K562 (cell line): ENCODE data around the gene RIT2. TPM values are rescaled to one million over a fixed set of nuclear protein-coding genes. Genes with fewer than 3 reads are reported as not detected.

Source experiments
- ATAC-seq: fragments of 200-7000 bp; cut with Tn5 transposase; 3 replicates; pipeline ENCODE4 v1.9.1; 2020; ENCODE audit warnings: moderate library complexity
- BruUV-seq: library from RNA; stranded (reverse); fragments of 400-500 nt; replicated peaks from 2 replicates; lab custom pipeline; 2021; lab: Mats Ljungman, UMichigan
- CTCF ChIA-PET: fragments of 300-600 bp; formaldehyde crosslinking; extraction: SDS; loops from one replicate; lab custom pipeline; 2021; ENCODE audit warnings: low intra/inter-chr PET ratio; lab: Yijun Ruan, JAX
- POLR2A ChIA-PET: fragments of 300-600, 350-650 bp; sonication (Branson Sonifier 250); formaldehyde crosslinking; extraction: SDS; loops from one replicate; lab custom pipeline; 2021; ENCODE audit warnings: antibody characterized with exemption, inconsistent platforms; lab: Yijun Ruan, JAX
- DNase-seq, 4 experiments: peaks; one replicate each; pipeline versions ENCODE4 v3.0.0 to v3.0.0-alpha.2; 2011 to 2018; ENCODE audit warnings: low spot score in 3 of 4, mixed read lengths in 3 of 4; ENCODE audit errors: extremely low read depth in 1 of 4
- FAIRE-seq: peaks from 2 replicates; lab custom pipeline; 2011; peaks lifted over from hg19 to GRCh38; lab: Jason Lieb, UNC
- H2AFZ ChIP-seq: 2 replicates; pipeline ENCODE4 v1.6.0; 2011; ENCODE audit warnings: low read depth, low read length, control low read depth, inconsistent platforms
- H3K27ac ChIP-seq: fragments of 200-600 bp; 3 replicates; pipeline ENCODE4 v1.8.0; 2011; ENCODE audit warnings: low read depth, mild to moderate bottlenecking, control low read depth, inconsistent platforms, low read length, moderate library complexity, mixed read lengths; ENCODE audit errors: extremely low read depth
- H3K27me3 ChIP-seq, 2 experiments: fragments of 300-600 bp in 1 of 2; 2 replicates in 1 of 2; 3 replicates in 1 of 2; pipeline versions ENCODE4 v1.6.0 to v1.8.0; 2011; ENCODE audit warnings: inconsistent platforms in 2 of 2, low read length in 2 of 2, mild to moderate bottlenecking in 1 of 2, mixed read lengths in 1 of 2, moderate library complexity in 1 of 2; ENCODE audit not compliant: control insufficient read depth in 2 of 2, insufficient read depth in 2 of 2
- H3K36me3 ChIP-seq: fragments of 300-600 bp; 3 replicates; pipeline ENCODE4 v1.8.0; 2011; ENCODE audit warnings: mild to moderate bottlenecking, low read length, inconsistent platforms; ENCODE audit not compliant: control insufficient read depth, insufficient read depth
- H3K4me1 ChIP-seq, 2 experiments: fragments of 200-600 bp in 1 of 2; replicated peaks in 1 of 2; 2 replicates in 1 of 2; 3 replicates in 1 of 2; pipeline versions ENCODE4 v1.5.1 to v1.8.0; 2011; ENCODE audit warnings: inconsistent platforms in 2 of 2, low read length in 2 of 2, mild to moderate bottlenecking in 1 of 2, mixed read lengths in 1 of 2, moderate library complexity in 1 of 2; ENCODE audit not compliant: control insufficient read depth in 2 of 2, insufficient read depth in 2 of 2
- H3K4me2 ChIP-seq: 2 replicates; pipeline ENCODE4 v1.6.1; 2011; ENCODE audit warnings: low read length, control low read depth, inconsistent platforms, mixed read lengths; ENCODE audit not compliant: insufficient read depth
- H3K4me3 ChIP-seq: fragments of 200-600 bp; sonication (generic), shearing (Covaris generic); 2 replicates; pipeline ENCODE4 v1.5.1; 2016; ENCODE audit warnings: control low read depth, inconsistent platforms
- H3K79me2 ChIP-seq: fragments of 200-600 bp; 3 replicates; pipeline ENCODE4 v1.8.0; 2011; ENCODE audit warnings: low read length, inconsistent platforms; ENCODE audit not compliant: control insufficient read depth, insufficient read depth
- H3K9ac ChIP-seq, 2 experiments: 2 replicates each; pipeline versions ENCODE4 v1.6.0 to v1.6.1; 2011; ENCODE audit warnings: low read depth in 2 of 2, low read length in 2 of 2, control low read depth in 1 of 2, inconsistent platforms in 1 of 2, mild to moderate bottlenecking in 1 of 2, mixed read lengths in 1 of 2; ENCODE audit not compliant: insufficient read depth in 1 of 2
- H3K9me1 ChIP-seq: one replicate; pipeline ENCODE4 v1.6.0; 2011; ENCODE audit warnings: inconsistent platforms, mild to moderate bottlenecking, low read length, moderate library complexity; ENCODE audit not compliant: control insufficient read depth, insufficient read depth
- H3K9me3 ChIP-seq: replicated peaks from 2 replicates; pipeline ENCODE4 v1.5.1; 2011; ENCODE audit warnings: low read depth, low read length, inconsistent platforms; ENCODE audit not compliant: control insufficient read depth, insufficient read depth
- H4K20me1 ChIP-seq: replicated peaks from 2 replicates; pipeline ENCODE4 v1.6.1; 2011; ENCODE audit warnings: low read length, inconsistent platforms, mixed read lengths; ENCODE audit not compliant: control insufficient read depth, insufficient read depth
- CBFA2T2 ChIP-seq: fragments of 450-650 bp; conservative IDR thresholded peaks from 2 replicates; pipeline ENCODE4 v1.6.1; 2017; ENCODE audit warnings: mild to moderate bottlenecking
- ELF4 ChIP-seq: fragments of 450-650 bp; formaldehyde crosslinking; IDR thresholded peaks from 2 replicates; pipeline ENCODE4 v1.4.0; 2022; ENCODE audit warnings: missing genetic modification characterization
- KLF13 ChIP-seq: fragments of 450-650 bp; IDR thresholded peaks from 2 replicates; pipeline ENCODE4 v1.6.1; 2016; ENCODE audit warnings: missing genetic modification characterization, low read depth, mild to moderate bottlenecking, missing compliant biosample characterization, moderate library complexity, borderline replicate concordance
- NONO ChIP-seq, 2 experiments: fragments of 200-400 bp in 1 of 2; fragments of 450-650 bp in 1 of 2; formaldehyde crosslinking in 1 of 2; IDR thresholded peaks; 2 replicates each; pipeline ENCODE4 v1.6.1; 2017; ENCODE audit warnings: low read depth in 2 of 2, mild to moderate bottlenecking in 2 of 2, moderate library complexity in 2 of 2, low read length in 1 of 2
- TAL1 ChIP-seq: fragments of 450-650 bp; IDR thresholded peaks from 2 replicates; pipeline ENCODE4 v1.6.1; 2016; ENCODE audit warnings: mild to moderate bottlenecking
- TBP ChIP-seq: optimal IDR thresholded peaks from 2 replicates; pipeline ENCODE3; 2011; ENCODE audit warnings: low read depth, low read length, improper control_type of control experiment
- ZFPM2 ChIP-seq: fragments of 250-450 bp; sonication (Bioruptor Pico); IDR thresholded peaks from 2 replicates; pipeline ENCODE4 v1.5.1; 2022; ENCODE audit warnings: mild to moderate bottlenecking
- ZNF232 ChIP-seq: sonication (generic); formaldehyde crosslinking; IDR thresholded peaks from 2 replicates; pipeline ENCODE4 v1.8.0; 2022; ENCODE audit warnings: mild to moderate bottlenecking, missing genetic modification reagents
- WGBS: fragments of 100-300 bp; shearing (Covaris generic); methylation state at CpG from one replicate; pipeline ENCODE4 v1.1.6; 2016; ENCODE audit warnings: low coverage, mixed read lengths; ENCODE audit not compliant: insufficient coverage; ENCODE audit errors: missing lambda C conversion rate; 5-methylcytosine and 5-hydroxymethylcytosine counted together
- in situ Hi-C: fragments of 300-500 bp; cut with MboI; formaldehyde crosslinking; loops from 4 replicates; pipeline ENCODE4 v1.15.0; 2018; ENCODE audit warnings: inconsistent platforms, mixed read lengths
- intact Hi-C: fragments of 100-400 bp; cut with micrococcal nuclease; formaldehyde crosslinking; loops from 2 replicates; pipeline ENCODE4 v1.14.2; 2022
- polyA plus RNA-seq, 8 experiments: library from polyadenylated mRNA; depleted of rRNA in 4 of 8; stranded (reverse) in 5 of 8; unstranded in 3 of 8; fragments of >200 nt; fragmentation: Nextera tagmentation in 2 of 8; fragmentation: Illumina TruSeq in 1 of 8; extraction: Ambion mirVana in 2 of 8; extraction: Trizol in 1 of 8; gene quantifications; 2 replicates each; pipeline versions ENCODE4 v1.2.1 to v1.2.3, GENCODE V29; 2011 to 2014; ENCODE audit warnings: inconsistent platforms in 1 of 8, missing spikeins in 1 of 8
- total RNA-seq, 7 experiments: library from RNA; depleted of rRNA in 6 of 7; stranded (reverse); fragments of >200 nt in 6 of 7; fragmentation: Illumina TruSeq in 2 of 7; extraction: Trizol in 2 of 7; gene quantifications; 2 replicates each; pipeline versions ENCODE4 v1.2.1 to v1.2.3, GENCODE V29; 2011 to 2021; ENCODE audit warnings: low replicate concordance in 1 of 7
- TF ChIP-seq, protein P1 (sequence below), 2 experiments: fragments of 250-450 bp in 1 of 2; fragments of 450-650 bp in 1 of 2; sonication (Bioruptor Pico) in 1 of 2; IDR thresholded peaks; 2 replicates each; pipeline versions ENCODE4 v1.6.1 to v1.8.0; 2016 to 2021; ENCODE audit warnings: mild to moderate bottlenecking in 2 of 2, moderate library complexity in 2 of 2, missing compliant biosample characterization in 1 of 2, missing genetic modification characterization in 1 of 2

RIT2 gene
- total and polyA plus RNA-seq, 9 of the 15 experiments (the other 6 are each of a cell fraction or from before 2014, with no cell fraction given), result not detected

DNA sequence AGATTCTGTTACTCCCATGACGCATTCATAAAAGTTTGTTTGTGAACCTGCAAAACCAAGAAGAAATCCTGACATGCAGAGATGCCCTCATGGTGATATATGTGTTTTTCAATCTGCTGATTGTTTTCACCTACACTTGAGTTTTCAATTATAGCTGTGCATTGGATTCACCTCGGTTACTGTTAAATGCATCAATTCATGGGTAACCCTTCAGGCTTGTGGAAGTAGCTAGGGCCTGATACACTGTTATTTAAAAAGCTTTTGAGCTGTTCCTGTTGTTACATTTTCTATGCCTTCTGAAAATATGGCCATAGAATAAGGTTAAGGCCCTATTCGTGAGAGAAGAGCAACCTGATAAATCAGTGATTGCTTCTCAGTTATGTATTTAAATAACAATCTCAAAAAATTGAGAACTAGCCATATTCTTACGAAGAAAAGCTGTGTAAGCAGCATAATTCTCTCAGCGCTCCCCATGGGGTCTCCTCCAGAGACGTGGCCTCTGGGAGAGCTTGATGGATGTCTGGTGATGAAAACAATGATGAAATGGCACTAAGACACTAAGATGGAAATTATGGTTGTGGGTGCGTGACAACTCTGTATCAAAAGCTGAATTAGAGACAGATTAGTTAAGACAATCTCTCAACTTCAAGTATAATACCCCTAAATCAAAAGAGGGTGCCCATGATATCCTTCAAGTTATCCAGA, 60.5 kb downstream of the RIT2 start:
- CTCF ChIA-PET, result no interaction called here
- Histone ChIP-seq H3K4me3 (no peak overlapping the region), H3K9ac (no peak overlapping the region), H3K27me3 (no peaks in the 10 kb centered on the region), H3K4me2 (no peak overlapping the region), H3K4me1 (no peaks in the 10 kb centered on the region), H3K9me3 (no peaks in the 10 kb centered on the region), H3K9me1 (no peaks in the 10 kb centered on the region), H2AFZ (no peak overlapping the region), H3K79me2 (no peaks in the 10 kb centered on the region), H3K36me3 (no peaks in the 10 kb centered on the region)
- no TSS peak for BruUV-seq
- intact Hi-C loops (no loop called here), in situ Hi-C loops (no loop called here)
- no peak for DNase-seq
- ATAC-seq, result no peak
- FAIRE-seq, result no peak
- TF ChIP-seq CBFA2T2, result no peak
- no peak for TF ChIP-seq ZNF232 (CRISPR knock-in tag)
- TF ChIP-seq, protein P1, sequence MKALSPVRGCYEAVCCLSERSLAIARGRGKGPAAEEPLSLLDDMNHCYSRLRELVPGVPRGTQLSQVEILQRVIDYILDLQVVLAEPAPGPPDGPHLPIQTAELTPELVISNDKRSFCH (CRISPR knock-in tag; IDR thresholded peaks at IDR 0.05), result no peak
- TF ChIP-seq, protein P1 (tag; IDR thresholded peaks at IDR 0.05), result no peak
- TF ChIP-seq KLF13, result no peak
- TF ChIP-seq ELF4 (CRISPR knock-in tag), result no peak
- TF ChIP-seq TAL1, result no peak
- TF ChIP-seq ZFPM2 (CRISPR knock-in tag), result no peak
- no peak for TF ChIP-seq TBP
- TF ChIP-seq NONO (IDR thresholded peaks at IDR 0.05; ENCODE audit: low read depth in 2 of 2, low read length in 1 of 2), result no peak
- TF ChIP-seq, all 486 proteins: peak for 0
- Histone ChIP-seq H3K27ac (no peak overlapping the region), H4K20me1 (no peaks in the 10 kb centered on the region)
- POLR2A ChIA-PET, result no interaction called here
- 0% methylated on average over 6 of the region's 7 CpGs for WGBS
